Measurements from ENCODE around the gene TRIM56.

GRCh38 chr7:101075646-101076045 is 9.6 kb upstream of the TRIM56 start:
- no peak for TF ChIP-seq CTCF (IDR thresholded peaks at IDR 0.05; ENCODE audit: low read depth, low read length)
- no peak for TF ChIP-seq EZH2phosphoT487 (IDR thresholded peaks at IDR 0.05; ENCODE audit: low read depth)

All from OCI-LY3 (cell line).